ENCODE measurements around the gene TEX22. TPM values are rescaled to one million over a fixed set of nuclear protein-coding genes. Genes with fewer than 3 reads are reported as not detected.

Gene TEX22
- polyA plus RNA-seq, 3 donors, result 0.52 to 2.2 (median 0.57) TPM

DNA sequence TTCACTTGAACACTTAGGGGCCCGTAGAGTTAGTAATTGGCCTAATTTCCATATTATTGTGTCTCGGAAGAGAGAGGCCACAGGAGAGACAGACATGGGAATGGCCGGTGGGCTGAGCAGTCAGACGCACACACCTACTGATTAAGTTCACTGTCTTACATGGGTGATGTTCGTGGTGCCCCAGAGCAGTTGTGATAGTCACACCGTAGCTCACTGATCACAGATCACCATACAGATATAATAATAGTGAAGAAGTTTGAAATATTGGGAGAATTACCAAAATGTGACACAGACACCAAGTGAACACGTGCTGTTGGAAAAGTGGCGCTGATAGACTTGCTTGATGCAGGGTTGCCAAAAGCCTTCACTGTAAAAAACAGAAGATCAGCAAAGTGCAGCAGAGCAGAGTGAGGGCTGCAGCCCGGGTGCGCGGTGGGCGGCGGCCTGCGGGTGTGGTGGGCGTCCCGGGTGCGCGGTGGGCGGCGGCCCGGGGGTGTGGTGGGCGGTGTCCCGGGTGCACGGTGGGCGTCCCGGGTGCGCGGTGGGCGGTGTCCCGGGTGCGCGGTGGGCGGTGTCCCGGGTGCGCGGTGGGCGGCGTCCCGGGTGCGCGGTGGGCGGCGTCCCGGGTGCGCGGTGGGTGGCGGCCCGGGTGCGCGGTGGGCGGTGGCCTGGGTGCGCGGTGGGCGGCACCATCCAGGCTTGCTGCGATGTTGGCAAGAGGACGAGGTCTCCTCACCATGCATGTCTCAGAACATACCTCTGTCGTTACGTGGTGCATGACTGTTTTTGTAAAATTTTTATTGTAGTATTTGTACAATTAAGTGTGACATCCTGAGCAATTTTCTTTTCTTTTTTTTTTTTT lies 34.3 kb upstream of the TEX22 start:
- intact Hi-C loops (cut with micrococcal nuclease), result no loop called here
- peak overlapping the region in 1 of 2 donors; percentile 80 for H3K4me3 Mint-ChIP-seq
- H3K9me3 Mint-ChIP-seq, result peaks cover 0 to 3% (median 0%) of the 10 kb centered on the region in 7 donors
- Histone ChIP-seq H3K4me3 (replicated peaks in 1 of 3; ENCODE audit: low read depth in 2 of 3, low read length in 3 of 3) (no peak overlapping the region), H3K9me3 (replicated peaks in 1 of 2; ENCODE audit: control insufficient read depth in 1 of 2, insufficient read depth in 1 of 2, low read length in 2 of 2) (no peaks in the 10 kb centered on the region), H3K79me2 (ENCODE audit: insufficient read depth, low read length) (no peaks in the 10 kb centered on the region), H3K27ac (ENCODE audit: low read depth in 1 of 2, low read length in 2 of 2) (no peak overlapping the region), H3K4me2 (replicated peaks; ENCODE audit: extremely low read depth, low read length, poor library complexity, severe bottlenecking) (no peak overlapping the region), H3K36me3 (replicated peaks in 1 of 2; ENCODE audit: control insufficient read depth in 1 of 2, insufficient read depth in 2 of 2, low read length in 2 of 2) (peaks cover 15 to 17% of the 10 kb centered on the region in 2 donors), H3K4me1 (ENCODE audit: control insufficient read depth in 1 of 2, insufficient read depth in 2 of 2, low read length in 2 of 2) (no peaks in the 10 kb centered on the region), H3K27me3 (ENCODE audit: control insufficient read depth in 2 of 2, insufficient read depth in 2 of 2, low read length in 2 of 2) (peaks cover 0 to 4% of the 10 kb centered on the region in 2 donors), H3K9ac (ENCODE audit: insufficient read depth, low read length, poor library complexity, severe bottlenecking) (no peak overlapping the region), H4K20me1 (ENCODE audit: insufficient read depth, low read length) (peaks cover 6% of the 10 kb centered on the region), H2AFZ (ENCODE audit: insufficient read depth, low read depth, low read length, poor library complexity, severe bottlenecking) (no peak overlapping the region)
- DNase-seq, result no peak
- peaks cover 20 to 27% of the 10 kb centered on the region in 2 donors for H3K36me3 Mint-ChIP-seq
- peaks cover 4% of the 10 kb centered on the region for H3K4me1 Mint-ChIP-seq
- TF ChIP-seq, protein P1, sequence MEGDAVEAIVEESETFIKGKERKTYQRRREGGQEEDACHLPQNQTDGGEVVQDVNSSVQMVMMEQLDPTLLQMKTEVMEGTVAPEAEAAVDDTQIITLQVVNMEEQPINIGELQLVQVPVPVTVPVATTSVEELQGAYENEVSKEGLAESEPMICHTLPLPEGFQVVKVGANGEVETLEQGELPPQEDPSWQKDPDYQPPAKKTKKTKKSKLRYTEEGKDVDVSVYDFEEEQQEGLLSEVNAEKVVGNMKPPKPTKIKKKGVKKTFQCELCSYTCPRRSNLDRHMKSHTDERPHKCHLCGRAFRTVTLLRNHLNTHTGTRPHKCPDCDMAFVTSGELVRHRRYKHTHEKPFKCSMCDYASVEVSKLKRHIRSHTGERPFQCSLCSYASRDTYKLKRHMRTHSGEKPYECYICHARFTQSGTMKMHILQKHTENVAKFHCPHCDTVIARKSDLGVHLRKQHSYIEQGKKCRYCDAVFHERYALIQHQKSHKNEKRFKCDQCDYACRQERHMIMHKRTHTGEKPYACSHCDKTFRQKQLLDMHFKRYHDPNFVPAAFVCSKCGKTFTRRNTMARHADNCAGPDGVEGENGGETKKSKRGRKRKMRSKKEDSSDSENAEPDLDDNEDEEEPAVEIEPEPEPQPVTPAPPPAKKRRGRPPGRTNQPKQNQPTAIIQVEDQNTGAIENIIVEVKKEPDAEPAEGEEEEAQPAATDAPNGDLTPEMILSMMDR (IDR thresholded peaks at IDR 0.05), result no peak
- no peak overlapping the region for H3K27ac Mint-ChIP-seq
- 8% methylated on average over 39 of the region's 58 CpGs for WGBS (ENCODE audit: insufficient coverage)
- H3K27me3 Mint-ChIP-seq (ENCODE audit: low read depth in 3 of 3), result peaks cover 8 to 15% (median 15%) of the 10 kb centered on the region in 3 donors

DNA sequence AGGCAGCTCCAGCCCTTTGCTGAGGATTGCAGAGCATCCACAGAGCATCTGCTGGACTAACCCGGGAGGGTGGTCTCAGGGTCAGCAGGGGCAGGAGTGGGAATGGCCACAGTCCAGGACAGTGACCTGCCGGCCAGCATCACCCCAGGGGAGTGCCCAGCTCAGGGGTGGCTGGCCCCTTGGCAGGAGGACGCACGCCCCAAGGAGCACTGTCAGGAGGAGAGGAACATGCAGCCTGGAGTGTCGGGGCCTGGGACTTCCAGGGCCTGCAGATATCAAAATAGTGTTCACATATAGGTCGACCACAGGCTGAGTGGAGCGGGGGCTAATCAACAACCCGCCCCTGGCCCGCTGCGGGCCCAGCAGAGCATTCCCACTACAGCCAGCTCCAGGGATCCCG lies 33.2 kb upstream of the TEX22 start:
- no peak overlapping the region for H3K27ac Mint-ChIP-seq
- H3K27me3 Mint-ChIP-seq (ENCODE audit: low read depth in 3 of 3), result peaks cover 8 to 15% (median 15%) of the 10 kb centered on the region in 3 donors
- H3K36me3 Mint-ChIP-seq, result peaks cover 24 to 32% of the 10 kb centered on the region in 2 donors
- H3K4me3 Mint-ChIP-seq, result no peak overlapping the region
- intact Hi-C loops (cut with micrococcal nuclease), result no loop called here
- H4K20me1 ChIP-seq (ENCODE audit: insufficient read depth, low read length), result peaks cover 6% of the 10 kb centered on the region
- peaks cover 0 to 3% (median 0%) of the 10 kb centered on the region in 7 donors for H3K9me3 Mint-ChIP-seq
- peaks cover 15 to 23% of the 10 kb centered on the region in 2 donors for H3K36me3 ChIP-seq (replicated peaks in 1 of 2; ENCODE audit: control insufficient read depth in 1 of 2, insufficient read depth in 2 of 2, low read length in 2 of 2)
- no peak overlapping the region for H3K4me2 ChIP-seq (replicated peaks; ENCODE audit: extremely low read depth, low read length, poor library complexity, severe bottlenecking)
- H3K4me1 Mint-ChIP-seq, result peaks cover 4% of the 10 kb centered on the region
- H2AFZ ChIP-seq (ENCODE audit: insufficient read depth, low read depth, low read length, poor library complexity, severe bottlenecking), result no peak overlapping the region
- TF ChIP-seq, protein P1 (IDR thresholded peaks at IDR 0.05), result no peak
- DNase-seq, result no peak
- H3K27ac ChIP-seq (ENCODE audit: low read depth in 1 of 2, low read length in 2 of 2), result no peak overlapping the region
- peaks cover 0 to 4% of the 10 kb centered on the region in 2 donors for H3K27me3 ChIP-seq (ENCODE audit: control insufficient read depth in 2 of 2, insufficient read depth in 2 of 2, low read length in 2 of 2)
- H3K9me3 ChIP-seq (replicated peaks in 1 of 2; ENCODE audit: control insufficient read depth in 1 of 2, insufficient read depth in 1 of 2, low read length in 2 of 2), result no peaks in the 10 kb centered on the region
- 98% methylated on average over 10 of the region's 11 CpGs for WGBS (ENCODE audit: insufficient coverage)
- H3K79me2 ChIP-seq (ENCODE audit: insufficient read depth, low read length), result no peaks in the 10 kb centered on the region
- H3K9ac ChIP-seq (ENCODE audit: insufficient read depth, low read length, poor library complexity, severe bottlenecking), result no peak overlapping the region
- no peak overlapping the region for H3K4me3 ChIP-seq (replicated peaks in 1 of 3; ENCODE audit: low read depth in 2 of 3, low read length in 3 of 3)
- no peaks in the 10 kb centered on the region for H3K4me1 ChIP-seq (ENCODE audit: control insufficient read depth in 1 of 2, insufficient read depth in 2 of 2, low read length in 2 of 2)
